GDM1 (cell line): ENCODE results near the gene UQCRQ.

Source experiments
- DNase-seq: peaks from one replicate; lab custom pipeline; 2025; lab: John Stamatoyannopoulos, UW

Gene UQCRQ

GRCh38 chr5:132871459-132872284 lies 5.2 kb downstream of the UQCRQ start:
- no peak for DNase-seq

DNA sequence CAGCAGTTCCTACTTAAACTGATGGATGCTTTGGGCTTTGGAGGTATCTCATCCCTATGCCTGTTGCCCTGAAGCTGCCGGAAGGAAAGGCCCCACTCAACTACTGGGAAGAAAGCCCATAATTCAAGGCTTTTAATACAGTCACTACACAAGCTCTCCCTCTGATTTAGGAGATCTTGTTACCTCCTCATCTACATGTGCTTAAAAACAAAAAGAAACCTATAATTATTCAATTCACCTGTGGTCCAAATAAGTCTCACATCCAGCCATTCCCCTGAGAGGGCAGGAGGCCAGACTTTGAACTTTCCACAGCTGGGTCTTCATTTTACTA lies 6.3 kb downstream of the UQCRQ start:
- no peak for DNase-seq

GRCh38 chr5:132873119-132873929 lies 6.9 kb downstream of the UQCRQ start, which contains the start of gene LEAP2:
LEAP2 (plus strand) TSS chr5:132873668; CDS start chr5:132873695, 27 bp downstream.
- no peak for DNase-seq

- DNase-seq: no peak
Measured at GRCh38 chr5:132873930-132874271, 7.5 kb downstream of the UQCRQ start.

GRCh38 chr5:132876020-132876759 lies 9.7 kb downstream of the UQCRQ start:
- no peak for DNase-seq

- no peak for DNase-seq
Measured at GRCh38 chr5:132877466-132877865, 11.0 kb downstream of the UQCRQ start.

- DNase-seq: no peak
Measured at GRCh38 chr5:132877938-132878337, 11.5 kb downstream of the UQCRQ start.

- DNase-seq: peak; percentile 65
Measured at GRCh38 chr5:132883261-132883834, 16.9 kb downstream of the UQCRQ start.

- DNase-seq: no peak
Measured at GRCh38 chr5:132884548-132884947, 18.1 kb downstream of the UQCRQ start.

DNA sequence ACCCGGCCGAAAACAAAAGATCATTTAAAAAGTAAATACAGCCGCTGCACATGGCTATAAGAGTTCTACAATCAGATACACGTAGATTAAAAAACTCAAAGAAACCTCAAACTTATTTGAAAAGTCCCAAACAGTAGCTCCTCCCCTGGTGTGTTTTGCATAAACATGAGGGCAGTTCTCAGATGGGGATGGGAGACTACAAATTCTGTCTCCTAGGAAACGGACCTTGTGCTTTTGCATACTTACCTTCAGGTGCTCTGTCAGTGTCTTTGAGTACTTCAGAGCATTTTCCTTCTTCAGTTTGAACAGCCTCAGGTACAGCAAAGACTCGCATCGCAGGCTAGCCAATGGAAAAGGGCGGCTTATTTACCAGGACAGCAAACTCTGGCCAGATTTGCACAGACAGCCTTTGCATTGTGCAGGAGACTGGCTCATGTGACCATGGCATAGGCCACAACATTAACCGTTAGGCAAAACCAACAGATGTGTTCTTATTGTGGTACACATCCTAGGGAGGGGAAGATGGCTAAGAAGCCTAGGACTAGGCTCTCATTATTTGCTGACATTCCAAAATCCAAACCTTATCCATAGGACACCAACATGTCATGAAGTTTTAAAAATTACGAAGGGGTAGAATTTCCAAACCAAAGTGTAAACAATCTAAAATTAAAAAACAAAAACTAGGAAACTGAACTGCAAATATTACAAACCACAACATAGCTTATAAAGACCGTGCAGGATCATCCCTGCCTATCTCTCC lies 19.8 kb downstream of the UQCRQ start:
- no peak for DNase-seq

GRCh38 chr5:132887283-132887682 lies 20.8 kb downstream of the UQCRQ start:
- no peak for DNase-seq

GRCh38 chr5:132889501-132889900 lies 23.1 kb downstream of the UQCRQ start:
- no peak for DNase-seq

DNA sequence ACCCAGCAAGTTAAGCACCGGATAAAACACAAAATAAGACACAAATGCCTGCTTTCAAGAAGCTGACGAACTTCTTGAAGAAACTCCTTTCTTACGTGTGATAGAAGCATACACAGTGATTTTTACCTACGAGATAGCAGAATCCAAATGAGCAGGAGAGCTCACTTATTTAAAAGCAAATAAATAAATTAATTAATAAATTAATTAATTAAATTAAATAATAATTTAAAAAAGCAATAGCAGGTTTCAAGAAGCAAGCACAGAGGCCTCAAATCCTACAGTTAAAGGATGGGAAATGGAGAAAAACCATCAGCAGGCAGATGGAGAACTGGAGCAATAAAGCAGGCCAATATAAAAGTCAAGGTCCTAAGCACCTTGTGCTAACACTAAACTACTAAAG lies 24.4 kb downstream of the UQCRQ start:
- no peak for DNase-seq

DNA sequence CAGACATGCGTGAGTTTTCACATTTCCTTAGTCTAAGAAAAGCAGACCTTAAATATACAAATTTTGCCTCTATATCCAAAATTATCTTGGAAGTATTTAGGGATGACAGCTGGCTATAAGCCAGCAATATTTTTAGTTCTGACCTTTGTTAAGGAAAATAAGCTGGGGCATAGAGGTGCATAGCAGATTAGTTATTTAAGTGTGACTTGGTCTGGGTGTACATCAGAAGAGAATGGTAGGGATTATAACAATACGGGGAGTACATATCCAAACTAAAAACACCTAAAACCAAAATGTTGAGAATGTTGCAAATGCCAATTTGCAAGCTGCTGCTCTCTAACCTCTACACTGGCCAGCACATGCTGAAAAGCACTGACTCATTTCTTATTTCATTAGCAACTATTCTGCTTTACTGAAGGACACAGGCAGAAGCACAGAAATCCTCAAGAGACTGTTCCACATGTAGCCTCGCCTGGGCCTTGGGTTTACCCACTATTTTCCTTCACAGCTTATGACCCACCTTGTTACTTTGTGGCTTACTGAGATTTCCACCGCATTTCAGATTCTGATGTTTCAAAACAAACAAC lies 29.4 kb downstream of the UQCRQ start:
- DNase-seq: no peak

DNA sequence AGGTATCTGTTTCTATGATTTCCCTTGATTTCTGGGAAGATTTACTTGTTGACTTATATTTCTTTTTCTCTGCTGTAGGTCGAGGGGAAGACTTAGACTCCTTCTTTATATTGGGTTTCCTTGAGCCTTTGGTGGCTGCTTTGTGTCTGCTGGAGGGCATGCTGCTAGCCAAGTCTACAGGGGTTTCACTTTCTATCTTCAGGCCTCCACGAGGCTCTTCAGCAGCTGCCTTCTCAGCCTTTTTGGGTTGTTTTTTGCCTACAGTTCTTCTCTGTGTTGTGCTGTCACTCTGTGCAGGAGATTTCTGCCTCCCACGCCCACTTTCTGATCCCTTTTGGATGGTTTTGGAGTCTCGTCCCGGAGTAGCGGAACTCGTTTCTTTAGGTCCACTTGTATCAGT lies 30.2 kb downstream of the UQCRQ start:
- no peak for DNase-seq

GRCh38 chr5:132898094-132898493 lies 31.7 kb downstream of the UQCRQ start:
- no peak for DNase-seq

- no peak for DNase-seq
Measured at GRCh38 chr5:132901036-132901435, 34.6 kb downstream of the UQCRQ start.

- no peak for DNase-seq
Measured at GRCh38 chr5:132901730-132902129, 35.3 kb downstream of the UQCRQ start.

- DNase-seq: no peak
Measured at GRCh38 chr5:132905938-132906337, 39.5 kb downstream of the UQCRQ start.

DNA sequence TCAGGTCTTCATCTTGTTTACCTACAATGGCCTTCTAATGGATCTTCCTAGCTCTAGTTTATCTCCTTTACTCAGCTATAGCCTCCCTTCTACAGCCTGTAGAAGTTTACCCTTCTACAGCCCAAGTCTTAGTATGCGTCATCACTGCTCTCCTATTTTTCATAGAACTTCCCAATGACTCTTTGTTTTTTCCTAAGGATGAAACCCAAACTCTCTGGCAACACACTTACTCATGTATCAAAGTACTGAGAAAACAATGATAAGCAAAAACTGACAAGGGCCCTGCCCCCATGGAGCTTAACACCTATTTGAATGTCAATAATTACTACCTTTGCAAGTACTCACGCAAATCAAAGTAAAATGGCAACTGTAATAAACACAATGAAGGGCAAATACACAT lies 40.7 kb downstream of the UQCRQ start:
- DNase-seq: no peak

DNA sequence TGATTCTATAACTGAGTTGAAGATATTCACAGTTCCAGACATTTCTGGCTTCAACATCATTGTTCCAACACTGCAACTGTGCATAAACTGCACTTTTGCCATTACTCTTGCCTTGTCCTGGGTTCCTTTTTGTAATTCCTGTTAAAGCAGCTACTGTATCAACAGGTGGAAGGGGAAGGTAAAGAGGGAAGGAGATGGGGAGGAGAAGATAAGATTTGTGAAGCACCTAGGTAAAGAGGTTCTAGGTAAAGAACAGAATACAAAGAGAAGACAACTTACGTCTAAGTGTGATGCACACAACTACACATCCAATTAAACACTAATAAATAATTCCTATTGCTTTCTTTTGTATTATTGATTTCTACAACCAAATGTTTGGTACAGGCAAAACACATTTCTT lies 43.3 kb downstream of the UQCRQ start:
- DNase-seq: no peak
